Kidney capillary endothelial cell (primary cell): ENCODE measurements around the gene AIP.

Source experiments
- DNase-seq: peaks from one replicate; pipeline ENCODE4 v3.0.0-alpha.2; 2018; ENCODE audit warnings: low spot score

The AIP gene

GRCh38 chr11:67534070-67534679 is 51.3 kb downstream of the AIP start:
- no peak for DNase-seq

DNA sequence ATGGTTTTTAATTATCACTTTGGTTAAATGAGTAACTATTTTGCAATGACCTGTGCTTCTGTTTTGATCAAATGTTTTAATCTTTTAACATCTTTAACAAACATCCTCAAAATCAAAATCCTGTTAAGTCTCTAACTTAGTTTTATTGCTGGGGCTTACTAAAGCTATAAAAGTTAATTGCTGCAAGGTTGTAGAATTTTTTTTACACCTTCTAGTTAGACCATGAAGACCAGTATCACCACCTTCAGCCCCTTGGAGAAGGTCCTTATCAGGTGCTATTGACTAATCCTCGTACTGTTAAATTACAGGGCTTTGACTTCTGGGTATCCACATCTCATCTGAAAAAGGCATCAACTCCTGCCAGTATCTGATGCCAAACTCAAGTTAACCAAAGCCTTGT is 52.7 kb downstream of the AIP start:
- no peak for DNase-seq

GRCh38 chr11:67538306-67538705 is 55.5 kb downstream of the AIP start:
- DNase-seq: no peak

DNA sequence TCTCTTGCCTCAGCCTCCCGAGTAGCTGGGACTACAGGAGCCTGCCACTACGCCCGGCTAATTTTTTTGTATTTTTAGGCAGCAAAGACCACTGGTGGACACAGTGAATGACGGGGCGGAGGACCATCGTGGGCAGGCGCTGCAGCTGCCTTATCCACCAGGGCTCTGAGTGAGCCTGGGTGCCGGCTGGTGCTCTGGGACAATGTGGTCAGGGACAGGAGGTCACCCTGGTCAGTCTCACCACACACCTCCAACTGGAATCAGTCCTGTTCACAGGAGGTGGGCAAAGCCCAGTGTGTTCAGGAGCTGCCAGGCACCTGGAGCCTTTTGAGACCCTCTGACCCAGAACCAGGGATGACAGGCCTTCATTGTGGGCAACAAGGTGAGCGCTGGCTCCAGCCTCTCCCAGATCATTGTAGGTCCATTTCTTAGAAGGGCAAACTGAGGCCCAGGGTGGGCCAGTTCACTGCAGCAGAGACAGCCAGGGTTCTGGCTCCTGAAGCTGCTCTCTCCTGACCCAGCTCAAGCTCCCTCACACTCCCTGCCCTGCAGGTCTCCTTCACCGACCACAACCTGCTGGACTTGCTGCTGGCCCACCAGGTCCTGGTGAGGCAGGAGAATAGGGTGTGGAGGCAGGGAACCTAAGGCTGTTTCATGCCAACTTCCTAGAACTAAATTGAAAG is 56.1 kb downstream of the AIP start:
- no peak for DNase-seq

DNA sequence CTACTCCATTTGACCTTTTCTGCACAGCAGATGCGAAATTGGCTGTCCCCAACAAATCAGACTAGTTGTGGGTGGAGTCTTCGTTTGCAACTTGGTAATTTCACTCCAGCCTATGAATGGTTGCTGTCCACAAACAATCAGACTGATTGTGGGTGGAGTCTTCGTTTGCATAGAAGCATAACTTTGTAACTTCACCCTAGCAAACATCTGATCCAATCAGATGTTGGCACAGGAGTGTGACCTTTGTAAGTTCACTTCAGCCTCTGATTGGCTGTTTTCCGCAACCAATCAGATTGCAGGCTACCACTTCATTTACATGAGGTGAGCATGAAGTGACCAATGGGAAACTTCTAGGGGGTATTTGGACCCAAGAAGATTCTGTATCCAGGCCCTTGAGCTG is 56.7 kb downstream of the AIP start:
- DNase-seq: no peak
